ENCODE measurements around the gene MAPK7.
"Not testable (repeated sequence)": the region's sequence is repeated elsewhere in the genome, so short reads cannot be mapped to it uniquely, and the experiment has no call there.

Gene MAPK7

DNA sequence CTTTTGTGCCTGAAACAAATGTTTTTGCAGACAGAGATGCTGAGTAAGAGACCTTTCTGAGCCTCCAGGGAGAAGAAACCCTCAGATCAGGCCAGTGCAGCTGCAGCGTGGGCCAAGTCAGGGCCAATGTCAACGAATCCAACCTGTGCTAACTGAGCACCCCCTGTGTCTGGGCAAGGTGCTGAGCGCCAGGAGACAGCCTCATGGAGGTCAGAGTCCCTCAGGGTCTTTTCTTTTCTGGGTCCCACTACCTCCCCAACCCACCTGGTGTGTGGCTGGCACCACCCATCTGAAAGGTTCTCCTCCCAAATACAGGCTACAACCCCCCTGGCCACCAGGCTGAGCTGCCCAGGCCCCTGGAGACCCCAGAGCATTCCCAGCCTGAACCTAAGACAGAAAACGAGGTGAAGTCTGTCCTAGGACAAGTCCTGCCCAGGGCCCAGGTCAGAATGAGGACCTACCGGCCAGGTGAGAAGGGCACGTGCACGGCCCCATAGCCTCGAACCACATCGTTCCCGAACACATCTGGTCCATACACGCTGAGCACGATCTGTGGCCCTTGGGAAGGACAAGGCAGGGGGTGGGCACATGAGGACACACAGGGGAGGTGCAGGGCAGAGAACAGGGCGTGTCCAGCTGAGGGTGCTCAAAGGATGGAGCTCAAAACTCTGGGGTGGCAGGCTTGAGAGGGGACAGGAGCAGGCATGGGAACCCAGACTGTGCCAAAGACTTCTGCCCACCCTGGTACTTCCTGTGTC is 30.8 kb upstream of the MAPK7 start:
- TF ChIP-seq, protein P1, sequence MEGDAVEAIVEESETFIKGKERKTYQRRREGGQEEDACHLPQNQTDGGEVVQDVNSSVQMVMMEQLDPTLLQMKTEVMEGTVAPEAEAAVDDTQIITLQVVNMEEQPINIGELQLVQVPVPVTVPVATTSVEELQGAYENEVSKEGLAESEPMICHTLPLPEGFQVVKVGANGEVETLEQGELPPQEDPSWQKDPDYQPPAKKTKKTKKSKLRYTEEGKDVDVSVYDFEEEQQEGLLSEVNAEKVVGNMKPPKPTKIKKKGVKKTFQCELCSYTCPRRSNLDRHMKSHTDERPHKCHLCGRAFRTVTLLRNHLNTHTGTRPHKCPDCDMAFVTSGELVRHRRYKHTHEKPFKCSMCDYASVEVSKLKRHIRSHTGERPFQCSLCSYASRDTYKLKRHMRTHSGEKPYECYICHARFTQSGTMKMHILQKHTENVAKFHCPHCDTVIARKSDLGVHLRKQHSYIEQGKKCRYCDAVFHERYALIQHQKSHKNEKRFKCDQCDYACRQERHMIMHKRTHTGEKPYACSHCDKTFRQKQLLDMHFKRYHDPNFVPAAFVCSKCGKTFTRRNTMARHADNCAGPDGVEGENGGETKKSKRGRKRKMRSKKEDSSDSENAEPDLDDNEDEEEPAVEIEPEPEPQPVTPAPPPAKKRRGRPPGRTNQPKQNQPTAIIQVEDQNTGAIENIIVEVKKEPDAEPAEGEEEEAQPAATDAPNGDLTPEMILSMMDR (IDR thresholded peaks at IDR 0.05; ENCODE audit: borderline replicate concordance, control extremely low read depth, extremely low read depth, insufficient read depth, missing control alignments), result no peak
- no peak for DNase-seq (ENCODE audit: low spot score)
- in situ Hi-C loops (cut with MboI; ENCODE audit: low sequenced_read_pairs, unreplicated experiment), result no loop called here

DNA sequence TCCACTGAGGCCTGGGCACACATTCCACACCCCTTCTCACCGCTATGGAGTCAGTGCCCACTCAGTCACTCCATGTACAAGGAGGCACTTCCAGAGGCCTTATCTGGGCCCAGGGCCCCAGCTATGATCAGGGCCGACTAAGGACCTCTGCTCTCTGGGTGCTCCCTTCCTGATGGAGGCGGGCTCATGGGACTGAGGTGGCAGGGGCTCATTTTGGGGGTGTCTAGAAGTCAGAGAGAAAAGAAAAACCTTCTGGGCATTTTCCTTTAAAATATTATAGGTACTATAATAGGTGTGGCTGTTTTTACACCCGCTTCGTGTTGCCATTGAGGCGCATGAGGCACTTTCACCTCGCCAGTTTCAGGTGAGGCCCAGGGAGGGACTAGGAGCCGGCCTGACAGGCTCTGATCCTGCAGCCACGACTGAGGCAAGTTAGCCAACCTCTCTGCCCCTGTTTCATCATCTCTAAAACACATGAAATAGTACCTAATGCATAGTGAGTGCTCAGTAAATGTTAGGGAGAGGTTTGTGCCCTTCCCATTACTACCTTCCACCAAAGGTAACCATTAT is 30.1 kb upstream of the MAPK7 start:
- no peak for DNase-seq (ENCODE audit: low spot score)
- TF ChIP-seq, protein P1 (IDR thresholded peaks at IDR 0.05; ENCODE audit: borderline replicate concordance, control extremely low read depth, extremely low read depth, insufficient read depth, missing control alignments), result no peak
- in situ Hi-C loops (cut with MboI; ENCODE audit: low sequenced_read_pairs, unreplicated experiment), result no loop called here

DNA sequence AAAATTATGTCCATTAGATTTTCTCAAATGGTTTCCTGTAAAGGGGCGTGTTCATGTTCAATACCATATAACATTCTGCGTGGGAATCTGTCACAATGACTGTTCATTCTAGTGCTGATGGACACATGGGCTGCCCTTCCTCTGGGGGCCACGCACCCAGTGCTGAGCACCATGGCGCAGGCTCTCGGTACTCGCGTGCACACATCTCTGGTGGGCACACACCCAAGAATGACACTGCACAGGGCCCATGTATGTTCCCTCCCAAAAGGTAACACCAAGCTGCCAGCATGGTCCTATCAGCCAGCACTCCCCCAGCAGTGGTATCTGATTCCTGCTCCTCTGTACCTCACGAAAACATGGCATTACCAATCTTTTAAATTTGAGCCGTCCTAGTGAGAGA is 29.5 kb upstream of the MAPK7 start:
- TF ChIP-seq, protein P1 (IDR thresholded peaks at IDR 0.05; ENCODE audit: borderline replicate concordance, control extremely low read depth, extremely low read depth, insufficient read depth, missing control alignments), result no peak
- no peak for DNase-seq (ENCODE audit: low spot score)
- in situ Hi-C loops (cut with MboI; ENCODE audit: low sequenced_read_pairs, unreplicated experiment), result no loop called here

DNA sequence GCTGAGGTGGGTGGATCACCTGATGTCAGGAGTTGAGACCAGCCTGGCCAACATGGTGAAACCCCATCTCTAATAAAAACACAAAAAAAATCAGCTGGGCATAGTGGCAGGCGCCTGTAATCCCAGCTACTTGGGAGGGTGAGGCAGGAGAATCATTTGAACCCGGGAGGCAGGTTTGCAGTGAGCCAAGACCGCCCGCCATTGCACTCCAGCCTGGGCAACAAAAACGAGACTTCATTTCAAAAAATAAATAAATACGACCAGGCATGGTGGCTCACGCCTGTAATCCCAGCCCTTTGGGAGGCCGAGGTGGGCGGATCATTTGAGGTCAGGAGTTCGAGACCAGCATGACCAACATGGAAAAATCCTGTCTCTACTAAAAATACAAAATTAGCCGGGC is 24.9 kb upstream of the MAPK7 start:
- DNase-seq (ENCODE audit: low spot score); in situ Hi-C loops (cut with MboI; ENCODE audit: low sequenced_read_pairs, unreplicated experiment): not testable (repeated sequence)

DNA sequence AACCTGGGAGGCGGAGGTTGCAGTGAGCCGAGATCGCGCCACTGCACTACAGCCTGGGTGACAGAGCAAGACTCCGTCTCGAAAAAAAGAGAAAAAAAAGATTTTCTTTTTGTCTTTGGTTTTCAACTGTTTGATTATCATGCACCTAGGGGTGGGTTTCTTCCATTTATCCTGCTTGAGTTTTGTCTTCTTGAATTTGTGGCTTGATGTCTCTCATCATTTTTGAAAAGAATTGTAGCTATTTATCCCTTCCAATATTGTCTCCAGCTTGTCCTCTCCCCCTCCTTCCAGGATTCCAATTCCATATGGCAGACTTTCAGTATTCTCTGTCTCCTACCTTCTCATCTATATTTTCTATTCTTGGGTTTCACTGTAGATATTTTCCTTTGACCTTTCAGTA is 23.6 kb upstream of the MAPK7 start:
- in situ Hi-C loops (cut with MboI; ENCODE audit: low sequenced_read_pairs, unreplicated experiment), result no loop called here
- TF ChIP-seq, protein P1 (IDR thresholded peaks at IDR 0.05; ENCODE audit: borderline replicate concordance, control extremely low read depth, extremely low read depth, insufficient read depth, missing control alignments), result no peak
- no peak for DNase-seq (ENCODE audit: low spot score)

DNA sequence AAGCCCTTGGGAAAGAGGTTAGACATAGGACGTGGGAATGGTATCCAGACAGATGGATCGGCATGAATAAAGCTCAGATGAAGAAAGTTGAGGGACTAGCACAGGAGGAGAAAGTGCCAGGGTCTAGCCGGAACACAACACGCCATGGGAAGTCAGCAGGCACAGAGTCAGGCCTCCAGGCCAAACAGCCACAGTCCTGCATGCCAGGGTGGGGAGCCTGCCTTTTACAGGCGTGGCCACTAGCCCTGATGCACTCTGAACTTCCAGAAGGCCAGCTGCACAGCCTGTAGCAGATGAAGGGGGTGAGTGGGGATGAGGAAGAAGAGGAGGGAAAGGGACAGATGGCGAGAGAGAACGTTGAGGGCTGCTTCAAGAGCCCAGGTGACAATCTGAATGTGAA is 20.9 kb upstream of the MAPK7 start:
- in situ Hi-C loops (cut with MboI; ENCODE audit: low sequenced_read_pairs, unreplicated experiment), result no loop called here
- DNase-seq (ENCODE audit: low spot score), result no peak

DNA sequence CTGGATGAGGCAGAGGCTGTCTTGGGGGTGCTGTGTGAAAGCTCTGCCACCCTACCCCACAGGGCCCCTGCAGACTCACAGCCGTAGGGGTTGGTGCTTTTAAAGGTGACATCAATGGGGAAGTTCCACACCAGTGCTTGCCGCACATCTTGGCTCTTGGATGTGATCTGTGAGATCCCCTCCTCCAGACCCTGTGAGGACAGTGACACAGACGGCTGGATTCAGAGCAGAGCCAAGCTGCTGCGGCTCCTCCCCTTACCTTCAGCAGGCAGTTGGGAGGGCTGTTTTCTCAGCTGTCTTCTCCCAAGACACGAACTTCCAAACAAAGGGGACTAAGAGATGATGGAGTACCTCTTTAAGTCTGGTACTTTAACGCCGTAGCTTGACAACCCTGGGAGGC is 20.5 kb upstream of the MAPK7 start:
- in situ Hi-C loops (cut with MboI; ENCODE audit: low sequenced_read_pairs, unreplicated experiment), result no loop called here
- no peak for DNase-seq (ENCODE audit: low spot score)
- TF ChIP-seq, protein P1 (IDR thresholded peaks at IDR 0.05; ENCODE audit: borderline replicate concordance, control extremely low read depth, extremely low read depth, insufficient read depth, missing control alignments), result no peak

More for the DNA sequence above, 20.9 kb upstream of the MAPK7 start:
- TF ChIP-seq, protein P1 (IDR thresholded peaks at IDR 0.05; ENCODE audit: borderline replicate concordance, control extremely low read depth, extremely low read depth, insufficient read depth, missing control alignments), result no peak
